IMR-90 (cell line): Measurements from ENCODE around the gene AVPR1A.

Experiments
- BHLHE40 ChIP-seq: fragments of 150-350 bp; IDR thresholded peaks from 2 replicates; pipeline ENCODE4 v1.6.1; 2016; ENCODE audit warnings: mild to moderate bottlenecking, low read depth, low read length
- CEBPB ChIP-seq: IDR thresholded peaks from 2 replicates; pipeline ENCODE4 v1.6.1; 2012; ENCODE audit warnings: low read depth, low read length, improper control_type of control experiment
- CHD1 ChIP-seq: IDR thresholded peaks from 2 replicates; pipeline ENCODE4 v1.6.1; 2012; ENCODE audit warnings: low read depth, low read length, improper control_type of control experiment
- ELK1 ChIP-seq: fragments of 150-350 bp; IDR thresholded peaks from 2 replicates; pipeline ENCODE4 v1.6.1; 2016; ENCODE audit warnings: low read depth, mild to moderate bottlenecking, low read length, moderate library complexity, borderline replicate concordance
- FOS ChIP-seq: fragments of 150-350 bp; IDR thresholded peaks from 2 replicates; pipeline ENCODE4 v1.6.1; 2016; ENCODE audit warnings: low read depth, low read length
- MAFK ChIP-seq: IDR thresholded peaks from 2 replicates; pipeline ENCODE4 v1.6.1; 2012; ENCODE audit warnings: low read depth, low read length, improper control_type of control experiment
- MXI1 ChIP-seq: IDR thresholded peaks from 2 replicates; pipeline ENCODE4 v1.6.1; 2012; ENCODE audit warnings: low read depth, mild to moderate bottlenecking, low read length, moderate library complexity, borderline replicate concordance
- NFE2L2 ChIP-seq: fragments of 150-350 bp; IDR thresholded peaks from 2 replicates; pipeline ENCODE4 v1.6.1; 2016; ENCODE audit warnings: low read depth, mild to moderate bottlenecking, low read length
- POLR2A ChIP-seq: IDR thresholded peaks from 2 replicates; pipeline ENCODE4 v1.6.1; 2012; ENCODE audit warnings: mild to moderate bottlenecking, low read depth, low read length
- RAD21 ChIP-seq: IDR thresholded peaks from 2 replicates; pipeline ENCODE4 v1.6.1; 2012; ENCODE audit warnings: low read length, improper control_type of control experiment
- RCOR1 ChIP-seq: IDR thresholded peaks from 2 replicates; pipeline ENCODE4 v1.6.1; 2012; ENCODE audit warnings: mild to moderate bottlenecking, low read length, improper control_type of control experiment; ENCODE audit not compliant: insufficient replicate concordance
- RFX5 ChIP-seq: IDR thresholded peaks from 2 replicates; pipeline ENCODE4 v1.8.0; 2012; ENCODE audit warnings: low read depth, mild to moderate bottlenecking, low read length, moderate library complexity
- TF ChIP-seq, protein P1 (sequence below): conservative IDR thresholded peaks from 2 replicates; pipeline ENCODE4 v1.5.1; 2012; ENCODE audit warnings: mild to moderate bottlenecking, low read depth, low read length, improper control_type of control experiment
- TF ChIP-seq, protein P2 (sequence below): fragments of 150-350 bp; IDR thresholded peaks from 2 replicates; pipeline ENCODE4 v1.6.1; 2017; ENCODE audit warnings: mild to moderate bottlenecking, antibody characterized with exemption, low read length, low read depth

DNA sequence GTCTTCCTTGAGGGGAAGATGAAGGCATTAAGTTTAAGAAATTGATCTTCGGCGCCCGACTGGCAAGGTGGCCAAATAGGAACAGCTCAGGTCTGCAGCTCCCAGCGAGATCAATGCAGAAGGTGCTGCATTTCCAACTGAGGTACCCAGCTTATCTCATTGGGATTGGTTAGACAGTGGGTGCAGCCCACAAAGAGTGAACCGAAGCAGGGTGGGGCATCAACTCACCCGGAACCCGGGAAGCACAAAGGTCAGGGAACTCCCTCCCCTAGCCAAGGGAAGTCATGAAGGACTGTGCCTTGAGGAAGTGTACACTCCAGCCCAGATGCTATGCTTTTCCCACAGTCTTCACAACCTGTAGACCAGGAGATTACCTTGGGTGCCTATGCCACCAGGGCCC lies 45.2 kb upstream of the AVPR1A start:
- TF ChIP-seq, protein P1, sequence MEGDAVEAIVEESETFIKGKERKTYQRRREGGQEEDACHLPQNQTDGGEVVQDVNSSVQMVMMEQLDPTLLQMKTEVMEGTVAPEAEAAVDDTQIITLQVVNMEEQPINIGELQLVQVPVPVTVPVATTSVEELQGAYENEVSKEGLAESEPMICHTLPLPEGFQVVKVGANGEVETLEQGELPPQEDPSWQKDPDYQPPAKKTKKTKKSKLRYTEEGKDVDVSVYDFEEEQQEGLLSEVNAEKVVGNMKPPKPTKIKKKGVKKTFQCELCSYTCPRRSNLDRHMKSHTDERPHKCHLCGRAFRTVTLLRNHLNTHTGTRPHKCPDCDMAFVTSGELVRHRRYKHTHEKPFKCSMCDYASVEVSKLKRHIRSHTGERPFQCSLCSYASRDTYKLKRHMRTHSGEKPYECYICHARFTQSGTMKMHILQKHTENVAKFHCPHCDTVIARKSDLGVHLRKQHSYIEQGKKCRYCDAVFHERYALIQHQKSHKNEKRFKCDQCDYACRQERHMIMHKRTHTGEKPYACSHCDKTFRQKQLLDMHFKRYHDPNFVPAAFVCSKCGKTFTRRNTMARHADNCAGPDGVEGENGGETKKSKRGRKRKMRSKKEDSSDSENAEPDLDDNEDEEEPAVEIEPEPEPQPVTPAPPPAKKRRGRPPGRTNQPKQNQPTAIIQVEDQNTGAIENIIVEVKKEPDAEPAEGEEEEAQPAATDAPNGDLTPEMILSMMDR = no peak
- no peak for TF ChIP-seq ELK1
- TF ChIP-seq RCOR1 = no peak
- no peak for TF ChIP-seq POLR2A
- no peak for TF ChIP-seq MAFK
- TF ChIP-seq BHLHE40 = no peak
- TF ChIP-seq FOS = no peak
- TF ChIP-seq NFE2L2 = no peak
- no peak for TF ChIP-seq MXI1
- no peak for TF ChIP-seq RFX5
- TF ChIP-seq, protein P2, sequence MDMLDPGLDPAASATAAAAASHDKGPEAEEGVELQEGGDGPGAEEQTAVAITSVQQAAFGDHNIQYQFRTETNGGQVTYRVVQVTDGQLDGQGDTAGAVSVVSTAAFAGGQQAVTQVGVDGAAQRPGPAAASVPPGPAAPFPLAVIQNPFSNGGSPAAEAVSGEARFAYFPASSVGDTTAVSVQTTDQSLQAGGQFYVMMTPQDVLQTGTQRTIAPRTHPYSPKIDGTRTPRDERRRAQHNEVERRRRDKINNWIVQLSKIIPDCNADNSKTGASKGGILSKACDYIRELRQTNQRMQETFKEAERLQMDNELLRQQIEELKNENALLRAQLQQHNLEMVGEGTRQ = no peak
- no peak for TF ChIP-seq CHD1
- TF ChIP-seq CEBPB = no peak
- TF ChIP-seq RAD21 = no peak
